ENCODE measurements around the gene ANKRD13B. TPM values are rescaled to one million over a fixed set of nuclear protein-coding genes. Genes with fewer than 3 reads are reported as not detected.

The ANKRD13B gene
- total RNA-seq, 1 donor from 2014 or later: 36.1 TPM

DNA sequence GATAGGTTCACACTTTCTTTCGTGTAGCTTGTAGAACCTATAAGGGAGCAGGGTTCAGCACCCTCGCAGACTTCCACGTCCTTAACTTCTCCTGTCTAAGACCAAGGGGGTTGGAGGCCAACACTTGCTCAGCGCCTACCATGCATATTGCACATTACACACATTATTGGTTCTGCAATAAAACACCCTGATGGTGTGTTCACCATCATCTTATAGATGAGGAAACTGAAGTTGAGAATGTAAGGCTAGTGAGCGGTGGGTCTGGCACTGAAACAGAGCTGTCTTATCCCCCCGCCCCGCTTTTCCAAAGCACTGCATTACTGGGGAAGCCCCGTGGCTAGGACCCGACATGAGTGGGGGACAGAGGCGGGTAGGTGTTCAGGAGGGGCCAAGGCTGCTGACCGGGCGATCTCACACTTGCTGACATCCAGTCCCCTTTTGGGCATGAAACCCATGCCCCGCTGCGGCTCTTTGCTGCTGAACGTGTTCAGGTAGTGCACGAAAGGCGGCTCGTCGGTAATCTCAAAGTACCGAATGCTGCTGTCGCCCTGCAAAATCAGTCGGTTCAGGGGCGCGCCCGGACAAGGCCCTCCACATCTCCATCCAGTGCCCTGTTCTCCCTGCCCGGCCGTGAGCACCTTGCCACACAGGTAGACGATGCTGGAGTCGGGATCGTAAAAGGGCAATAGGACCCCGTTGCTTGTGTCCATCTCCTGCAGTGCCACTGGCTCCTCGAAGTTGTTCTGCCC, 23.5 kb downstream of the ANKRD13B start:
- H3K27me3 Mint-ChIP-seq (ENCODE audit: unreplicated experiment): no peaks in the 10 kb centered on the region
- peaks cover 17% of the 10 kb centered on the region for H3K4me1 Mint-ChIP-seq (ENCODE audit: unreplicated experiment)
- TF ChIP-seq CTCF (IDR thresholded peaks at IDR 0.05): no peak
- H3K4me3 Mint-ChIP-seq (ENCODE audit: unreplicated experiment): peak overlapping the region; percentile 75
- no peaks in the 10 kb centered on the region for H3K9me3 Mint-ChIP-seq (ENCODE audit: unreplicated experiment)
- no peak overlapping the region for H3K27ac Mint-ChIP-seq (ENCODE audit: unreplicated experiment)
- peaks cover 2% of the 10 kb centered on the region for H3K36me3 Mint-ChIP-seq (ENCODE audit: unreplicated experiment)
- DNase-seq (ENCODE audit: extremely low spot score, unreplicated experiment): no peak

GRCh38 chr17:29617125-29617480, 24.2 kb downstream of the ANKRD13B start:
- peaks cover 2% of the 10 kb centered on the region for H3K36me3 Mint-ChIP-seq (ENCODE audit: unreplicated experiment)
- no peaks in the 10 kb centered on the region for H3K9me3 Mint-ChIP-seq (ENCODE audit: unreplicated experiment)
- H3K27ac Mint-ChIP-seq (ENCODE audit: unreplicated experiment): no peak overlapping the region
- H3K4me3 Mint-ChIP-seq (ENCODE audit: unreplicated experiment): no peak overlapping the region
- peak; percentile 47 for TF ChIP-seq CTCF (IDR thresholded peaks at IDR 0.05)
- no peaks in the 10 kb centered on the region for H3K27me3 Mint-ChIP-seq (ENCODE audit: unreplicated experiment)
- DNase-seq (ENCODE audit: extremely low spot score, unreplicated experiment): no peak
- peaks cover 21% of the 10 kb centered on the region for H3K4me1 Mint-ChIP-seq (ENCODE audit: unreplicated experiment)

DNA sequence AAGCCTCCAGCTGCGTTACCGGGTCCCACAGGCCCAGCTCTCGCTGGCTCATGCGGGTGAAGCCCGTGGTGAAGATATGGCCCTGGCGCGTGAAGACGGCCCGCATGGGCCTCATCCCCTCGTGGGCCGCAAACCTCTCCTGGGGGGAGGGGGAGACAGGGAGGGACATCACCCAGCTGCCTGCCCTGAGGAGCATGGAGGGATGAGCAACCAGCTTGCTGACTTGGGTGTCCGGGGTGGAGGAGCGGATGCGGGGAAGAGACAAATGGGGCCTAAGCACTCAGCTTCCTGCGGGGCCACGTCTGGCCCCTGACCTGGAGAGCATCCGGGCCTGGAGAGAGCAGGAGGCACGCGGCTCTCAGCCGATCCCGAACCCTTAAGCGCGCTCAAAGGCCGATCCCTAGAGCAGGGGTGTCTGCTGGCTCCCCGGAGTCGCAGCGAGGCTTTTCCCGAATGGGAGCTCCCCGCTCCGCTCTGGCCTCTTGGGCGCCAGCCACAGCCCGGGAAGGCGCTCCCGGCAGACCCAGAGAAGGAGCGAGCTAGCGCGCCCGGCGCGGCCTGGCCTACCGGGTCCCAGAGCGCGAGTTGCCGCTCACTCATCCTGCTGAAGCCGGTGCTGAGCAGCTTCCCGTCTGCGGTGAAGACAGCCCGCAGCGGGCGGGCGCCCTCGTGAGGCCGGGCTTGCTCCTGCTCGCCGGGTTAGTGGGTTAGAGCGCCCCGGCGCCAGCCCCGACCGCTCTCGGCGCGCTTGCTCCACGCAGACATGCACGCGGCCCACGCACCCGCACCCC, 24.7 kb downstream of the ANKRD13B start:
- DNase-seq (ENCODE audit: extremely low spot score, unreplicated experiment): no peak
- no peak overlapping the region for H3K27ac Mint-ChIP-seq (ENCODE audit: unreplicated experiment)
- H3K9me3 Mint-ChIP-seq (ENCODE audit: unreplicated experiment): no peaks in the 10 kb centered on the region
- peaks cover 2% of the 10 kb centered on the region for H3K36me3 Mint-ChIP-seq (ENCODE audit: unreplicated experiment)
- H3K4me1 Mint-ChIP-seq (ENCODE audit: unreplicated experiment): peaks cover 23% of the 10 kb centered on the region
- no peaks in the 10 kb centered on the region for H3K27me3 Mint-ChIP-seq (ENCODE audit: unreplicated experiment)
- H3K4me3 Mint-ChIP-seq (ENCODE audit: unreplicated experiment): no peak overlapping the region
- peak; percentile 73 for TF ChIP-seq CTCF (IDR thresholded peaks at IDR 0.05)

DNA sequence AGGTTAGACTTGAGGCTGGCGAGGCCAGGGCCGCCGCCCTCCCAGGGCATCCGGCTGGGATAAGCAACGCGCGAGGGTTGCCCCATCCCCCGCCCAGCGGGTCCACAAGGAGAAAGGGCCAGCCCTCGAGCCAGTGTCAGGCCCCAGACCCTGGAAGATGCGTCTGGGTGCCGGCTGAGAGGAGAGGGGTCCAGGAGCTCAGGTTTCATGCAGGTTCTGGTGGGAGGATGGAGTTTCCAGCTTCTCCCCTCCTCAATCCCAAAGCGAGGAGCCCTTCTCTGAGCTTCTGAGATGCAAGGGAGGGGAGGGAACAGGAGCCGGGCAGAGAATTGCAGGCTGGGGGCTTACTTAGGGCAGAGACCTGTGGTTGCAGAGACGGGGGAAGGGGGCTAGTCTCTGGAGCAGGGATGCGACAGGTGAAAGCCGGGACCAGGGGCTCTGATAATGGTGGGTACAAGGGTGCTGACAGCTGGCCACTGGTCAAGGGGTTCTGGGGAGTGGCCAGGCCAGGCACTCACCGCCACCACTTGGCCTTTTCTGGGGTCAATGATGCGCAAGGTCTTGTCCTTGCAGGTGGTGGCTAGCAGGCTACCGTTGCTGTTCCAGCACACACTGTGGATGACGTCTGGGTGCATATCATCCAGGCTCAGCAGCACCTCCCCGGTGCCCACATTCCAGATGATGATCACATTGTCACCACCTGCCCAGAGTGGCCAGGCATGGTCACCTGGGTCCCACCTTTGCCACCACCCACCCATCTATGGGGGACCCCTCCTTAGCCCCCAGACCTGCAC, 25.5 kb downstream of the ANKRD13B start:
- peaks cover 2% of the 10 kb centered on the region for H3K36me3 Mint-ChIP-seq (ENCODE audit: unreplicated experiment)
- H3K9me3 Mint-ChIP-seq (ENCODE audit: unreplicated experiment): no peaks in the 10 kb centered on the region
- DNase-seq (ENCODE audit: extremely low spot score, unreplicated experiment): no peak
- H3K27me3 Mint-ChIP-seq (ENCODE audit: unreplicated experiment): no peaks in the 10 kb centered on the region
- peaks cover 28% of the 10 kb centered on the region for H3K4me1 Mint-ChIP-seq (ENCODE audit: unreplicated experiment)
- no peak overlapping the region for H3K27ac Mint-ChIP-seq (ENCODE audit: unreplicated experiment)
- peak; percentile 14 for TF ChIP-seq CTCF (IDR thresholded peaks at IDR 0.05)
- no peak overlapping the region for H3K4me3 Mint-ChIP-seq (ENCODE audit: unreplicated experiment)
